PC-3 (cell line): ENCODE measurements around the gene CMA1. TPM values are rescaled to one million over a fixed set of nuclear protein-coding genes. Genes with fewer than 3 reads are reported as not detected.

ENCODE experiments used
- ATAC-seq: fragments of 200-7000 bp; cut with Tn5 transposase; 2 replicates; pipeline ENCODE4 v1.9.1; 2020; ENCODE audit warnings: mild to moderate bottlenecking, moderate library complexity
- BruUV-seq: library from RNA; stranded (reverse); fragments of 400-500 nt; replicated peaks from 2 replicates; lab custom pipeline; 2021; lab: Mats Ljungman, UMichigan
- CTCF ChIA-PET: fragments of 300-600 bp; sonication (Branson Sonifier 250); formaldehyde crosslinking; loops from one replicate; lab custom pipeline; 2022; ENCODE audit warnings: antibody characterized with exemption; lab: Charles Lee
- POLR2A ChIA-PET: fragments of 300-600 bp; sonication (Branson Sonifier 250); formaldehyde crosslinking; loops from one replicate; lab custom pipeline; 2022; ENCODE audit warnings: antibody characterized with exemption; ENCODE audit not compliant: unreplicated experiment; lab: Charles Lee
- DNase-seq: peaks from one replicate; pipeline ENCODE4 v3.0.0-alpha.2; 2015
- H2AFZ ChIP-seq: fragments of 300-600 bp; sonication (generic); 2 replicates; pipeline ENCODE4 v1.6.0; 2016; ENCODE audit warnings: antibody characterized with exemption, low read length
- H3F3A ChIP-seq: fragments of 300-600 bp; sonication (generic); one replicate; pipeline ENCODE4 v1.6.0; 2017; ENCODE audit warnings: antibody characterized with exemption, low read length, control low read depth, mild to moderate bottlenecking; ENCODE audit not compliant: unreplicated experiment
- H3K27ac ChIP-seq: fragments of 300-600 bp; sonication (generic); 2 replicates; pipeline ENCODE4 v1.5.1; 2016; ENCODE audit warnings: mild to moderate bottlenecking, low read length
- H3K27me3 ChIP-seq: fragments of 300-600 bp; sonication (generic); 2 replicates; pipeline ENCODE4 v1.6.1; 2016; ENCODE audit warnings: low read length, mixed read lengths
- H3K36me3 ChIP-seq: fragments of 300-600 bp; sonication (generic); 2 replicates; pipeline ENCODE4 v1.6.1; 2016; ENCODE audit warnings: low read depth, mixed run types, low read length, mixed read lengths
- H3K4me1 ChIP-seq: fragments of 300-600 bp; sonication (generic); 2 replicates; pipeline ENCODE4 v1.5.1; 2016; ENCODE audit warnings: low read length; ENCODE audit not compliant: insufficient read depth
- H3K4me2 ChIP-seq: fragments of 300-600 bp; sonication (generic); 2 replicates; pipeline ENCODE4 v1.6.0; 2016; ENCODE audit warnings: low read length
- H3K4me3 ChIP-seq: fragments of 300-600 bp; sonication (generic); 2 replicates; pipeline ENCODE4 v1.5.1; 2016; ENCODE audit warnings: mild to moderate bottlenecking, low read length, mixed read lengths
- H3K79me2 ChIP-seq: fragments of 300-600 bp; sonication (generic); 2 replicates; pipeline ENCODE4 v1.6.1; 2017; ENCODE audit warnings: low read length, mixed read lengths
- H3K9ac ChIP-seq: fragments of 300-600 bp; sonication (generic); 2 replicates; pipeline ENCODE4 v1.6.0; 2016; ENCODE audit warnings: mild to moderate bottlenecking, low read length
- H3K9me2 ChIP-seq: fragments of 300-600 bp; sonication (generic); replicated peaks from 2 replicates; pipeline ENCODE4 v1.6.1; 2016; ENCODE audit warnings: mixed run types, low read length, mixed read lengths
- H3K9me3 ChIP-seq: fragments of 300-600 bp; sonication (generic); 2 replicates; pipeline ENCODE4 v1.6.1; 2016; ENCODE audit warnings: low read length, mixed read lengths
- H4K20me1 ChIP-seq: fragments of 300-600 bp; sonication (generic); 2 replicates; pipeline ENCODE4 v1.6.1; 2016; ENCODE audit warnings: low read length, mixed read lengths
- EZH2 ChIP-seq: fragments of 300-600 bp; sonication (generic); IDR thresholded peaks from one replicate; pipeline ENCODE4 v1.6.1; 2017; ENCODE audit warnings: antibody characterized with exemption, mild to moderate bottlenecking, low read length; ENCODE audit not compliant: unreplicated experiment
- EZH2phosphoT487 ChIP-seq: fragments of 300-600 bp; sonication (generic); IDR thresholded peaks from 2 replicates; pipeline ENCODE4 v1.6.1; 2018; ENCODE audit warnings: mild to moderate bottlenecking, antibody characterized with exemption, low read length, borderline replicate concordance
- intact Hi-C: fragments of 100-400 bp; cut with micrococcal nuclease; formaldehyde crosslinking; loops from 2 replicates; pipeline ENCODE4 v1.9.0; 2023
- total RNA-seq: library from RNA; depleted of rRNA; stranded (reverse); fragments of >200 nt; gene quantifications from 2 replicates; pipeline ENCODE4 v1.2.3, GENCODE V29; 2014
- TF ChIP-seq, protein P1 (sequence below): fragments of 300-600 bp; sonication (generic); conservative IDR thresholded peaks from 2 replicates; pipeline ENCODE4 v1.5.1; 2017; ENCODE audit warnings: antibody characterized with exemption, low read depth, mild to moderate bottlenecking, low read length

CMA1 gene
- total RNA-seq, 1 experiment from 2014 or later = not detected

GRCh38 chr14:24463017-24463883 lies 44.8 kb downstream of the CMA1 start:
- Histone ChIP-seq H3K79me2 (no peaks in the 10 kb centered on the region), H3K4me1 (peaks cover 23% of the 10 kb centered on the region), H3K27ac (no peak overlapping the region), H3K9ac (no peak overlapping the region), H3K9me2 (0 out of 2 replicates have a peak, but pooled peaks cover 3% of the 10 kb centered on the region), H3K36me3 (peaks cover 3% of the 10 kb centered on the region; the same call in 1 of the 2 replicates), H3K27me3 (no peaks in the 10 kb centered on the region), H3F3A (peaks cover 7% of the 10 kb centered on the region), H2AFZ (no peak overlapping the region), H3K4me3 (no peak overlapping the region), H3K9me3 (no peaks in the 10 kb centered on the region), H4K20me1 (no peaks in the 10 kb centered on the region), H3K4me2 (no peak overlapping the region)
- ChIA-PET POLR2A (no interaction called here), CTCF (no interaction called here)
- intact Hi-C loops = no loop called here
- no peak for DNase-seq
- no TSS peak for BruUV-seq
- TF ChIP-seq, protein P1, sequence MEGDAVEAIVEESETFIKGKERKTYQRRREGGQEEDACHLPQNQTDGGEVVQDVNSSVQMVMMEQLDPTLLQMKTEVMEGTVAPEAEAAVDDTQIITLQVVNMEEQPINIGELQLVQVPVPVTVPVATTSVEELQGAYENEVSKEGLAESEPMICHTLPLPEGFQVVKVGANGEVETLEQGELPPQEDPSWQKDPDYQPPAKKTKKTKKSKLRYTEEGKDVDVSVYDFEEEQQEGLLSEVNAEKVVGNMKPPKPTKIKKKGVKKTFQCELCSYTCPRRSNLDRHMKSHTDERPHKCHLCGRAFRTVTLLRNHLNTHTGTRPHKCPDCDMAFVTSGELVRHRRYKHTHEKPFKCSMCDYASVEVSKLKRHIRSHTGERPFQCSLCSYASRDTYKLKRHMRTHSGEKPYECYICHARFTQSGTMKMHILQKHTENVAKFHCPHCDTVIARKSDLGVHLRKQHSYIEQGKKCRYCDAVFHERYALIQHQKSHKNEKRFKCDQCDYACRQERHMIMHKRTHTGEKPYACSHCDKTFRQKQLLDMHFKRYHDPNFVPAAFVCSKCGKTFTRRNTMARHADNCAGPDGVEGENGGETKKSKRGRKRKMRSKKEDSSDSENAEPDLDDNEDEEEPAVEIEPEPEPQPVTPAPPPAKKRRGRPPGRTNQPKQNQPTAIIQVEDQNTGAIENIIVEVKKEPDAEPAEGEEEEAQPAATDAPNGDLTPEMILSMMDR = no peak
- TF ChIP-seq EZH2phosphoT487 = no peak
- TF ChIP-seq EZH2 = no peak
- ATAC-seq = no peak

GRCh38 chr14:24461336-24461735 lies 46.7 kb downstream of the CMA1 start:
- 0 out of 2 replicates have a peak, but pooled peaks cover 3% of the 10 kb centered on the region for H3K9me2 ChIP-seq
- H3K27me3 ChIP-seq = no peaks in the 10 kb centered on the region
- no peak overlapping the region for H3K4me3 ChIP-seq
- H3K4me1 ChIP-seq = peaks cover 23% of the 10 kb centered on the region
- intact Hi-C loops = no loop called here
- TF ChIP-seq, protein P1 = no peak
- no peak for TF ChIP-seq EZH2phosphoT487
- no peak for TF ChIP-seq EZH2
- H3F3A ChIP-seq = peaks cover 7% of the 10 kb centered on the region
- peak overlapping the region; percentile 78 for H3K27ac ChIP-seq
- no peaks in the 10 kb centered on the region for H4K20me1 ChIP-seq
- H3K9me3 ChIP-seq = no peaks in the 10 kb centered on the region
- peak; percentile 82 for DNase-seq
- ChIA-PET POLR2A (no interaction called here), CTCF (no interaction called here)
- peak overlapping the region; percentile 62; the same call in 1 of the 2 replicates for H2AFZ ChIP-seq
- H3K79me2 ChIP-seq = no peaks in the 10 kb centered on the region
- no peak overlapping the region for H3K9ac ChIP-seq
- ATAC-seq = peak; percentile 89
- H3K36me3 ChIP-seq = peaks cover 3% of the 10 kb centered on the region; the same call in 1 of the 2 replicates
- H3K4me2 ChIP-seq = peak overlapping the region; percentile 30
- no TSS peak for BruUV-seq

- ATAC-seq (no peak), DNase-seq (no peak)
- H3K9me2 ChIP-seq = 0 out of 2 replicates have a peak, but pooled peaks cover 3% of the 10 kb centered on the region
- no peak overlapping the region for H3K4me3 ChIP-seq
- TF ChIP-seq, protein P1 = no peak
- TF ChIP-seq EZH2phosphoT487 (no peak), EZH2 (no peak)
- H3F3A ChIP-seq = peaks cover 7% of the 10 kb centered on the region
- peaks cover 23% of the 10 kb centered on the region for H3K4me1 ChIP-seq
- ChIA-PET POLR2A (no interaction called here), CTCF (no interaction called here)
- no peaks in the 10 kb centered on the region for H3K9me3 ChIP-seq
- H3K4me2 ChIP-seq = no peak overlapping the region
- H3K79me2 ChIP-seq = no peaks in the 10 kb centered on the region
- H3K27me3 ChIP-seq = no peaks in the 10 kb centered on the region
- H2AFZ ChIP-seq = no peak overlapping the region
- no peak overlapping the region for H3K27ac ChIP-seq
- intact Hi-C loops = no loop called here
- H4K20me1 ChIP-seq = no peaks in the 10 kb centered on the region
- peaks cover 3% of the 10 kb centered on the region; the same call in 1 of the 2 replicates for H3K36me3 ChIP-seq
- BruUV-seq = no TSS peak
- H3K9ac ChIP-seq = no peak overlapping the region
These were observed 48.7 kb downstream of the CMA1 start for GRCh38 chr14:24459331-24459730.
